ENCODE results near the gene SLC17A1.

DNA sequence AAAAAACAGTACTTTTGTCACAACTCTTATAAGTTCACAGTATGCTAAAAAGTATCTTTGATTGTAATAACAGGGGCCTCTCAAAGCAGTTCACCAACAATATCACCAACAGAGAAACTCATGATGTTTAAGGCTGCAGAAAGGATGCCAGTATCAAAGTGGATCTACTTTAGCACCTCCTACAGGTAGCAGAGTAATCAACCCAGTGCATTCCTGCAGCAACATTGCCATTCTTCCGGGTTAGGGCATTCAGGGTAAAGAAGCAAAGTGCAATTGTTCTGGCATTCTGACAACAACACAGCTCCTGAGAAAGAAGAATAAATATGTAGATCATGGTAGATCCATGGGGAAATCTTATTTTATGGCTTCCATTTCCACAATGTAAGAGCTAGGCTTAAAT, 84.9 kb downstream of the SLC17A1 start:
- TF ChIP-seq POLR2A (IDR thresholded peaks at IDR 0.05; ENCODE audit: low read depth, low read length), result no peak
- TF ChIP-seq, protein P1, sequence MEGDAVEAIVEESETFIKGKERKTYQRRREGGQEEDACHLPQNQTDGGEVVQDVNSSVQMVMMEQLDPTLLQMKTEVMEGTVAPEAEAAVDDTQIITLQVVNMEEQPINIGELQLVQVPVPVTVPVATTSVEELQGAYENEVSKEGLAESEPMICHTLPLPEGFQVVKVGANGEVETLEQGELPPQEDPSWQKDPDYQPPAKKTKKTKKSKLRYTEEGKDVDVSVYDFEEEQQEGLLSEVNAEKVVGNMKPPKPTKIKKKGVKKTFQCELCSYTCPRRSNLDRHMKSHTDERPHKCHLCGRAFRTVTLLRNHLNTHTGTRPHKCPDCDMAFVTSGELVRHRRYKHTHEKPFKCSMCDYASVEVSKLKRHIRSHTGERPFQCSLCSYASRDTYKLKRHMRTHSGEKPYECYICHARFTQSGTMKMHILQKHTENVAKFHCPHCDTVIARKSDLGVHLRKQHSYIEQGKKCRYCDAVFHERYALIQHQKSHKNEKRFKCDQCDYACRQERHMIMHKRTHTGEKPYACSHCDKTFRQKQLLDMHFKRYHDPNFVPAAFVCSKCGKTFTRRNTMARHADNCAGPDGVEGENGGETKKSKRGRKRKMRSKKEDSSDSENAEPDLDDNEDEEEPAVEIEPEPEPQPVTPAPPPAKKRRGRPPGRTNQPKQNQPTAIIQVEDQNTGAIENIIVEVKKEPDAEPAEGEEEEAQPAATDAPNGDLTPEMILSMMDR (IDR thresholded peaks at IDR 0.05; ENCODE audit: extremely low read depth in 1 of 2, insufficient read depth in 1 of 2, low read depth in 1 of 2, low read length in 2 of 2), result no peak
- TF ChIP-seq EZH2 (IDR thresholded peaks at IDR 0.05; ENCODE audit: borderline replicate concordance, low read depth, low read length, severe bottlenecking), result no peak
- TF ChIP-seq, protein P2, sequence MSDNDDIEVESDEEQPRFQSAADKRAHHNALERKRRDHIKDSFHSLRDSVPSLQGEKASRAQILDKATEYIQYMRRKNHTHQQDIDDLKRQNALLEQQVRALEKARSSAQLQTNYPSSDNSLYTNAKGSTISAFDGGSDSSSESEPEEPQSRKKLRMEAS (IDR thresholded peaks at IDR 0.05; ENCODE audit: insufficient read depth, insufficient read length), result no peak
- TF ChIP-seq POLR2AphosphoS5 (IDR thresholded peaks at IDR 0.05; ENCODE audit: insufficient read depth, low read depth, low read length), result no peak

Data from endothelial cell of umbilical vein (primary cell).